Ovary (tissue), 3 donors: ENCODE measurements around the gene IFIT5.

ENCODE experiments used
- CTCF ChIP-seq, 3 donors: fragments of 450-650 bp in 2 of 3; fragments of 200-600 bp in 1 of 3; IDR thresholded peaks; one replicate each; pipeline versions ENCODE4 v1.5.1 to v1.8.0; 2016 to 2022; ENCODE audit warnings: antibody characterized with exemption in 3 of 3, mild to moderate bottlenecking in 1 of 3
- EP300 ChIP-seq: sonication (generic); formaldehyde crosslinking; IDR thresholded peaks from one replicate; pipeline ENCODE4 v1.6.1; 2017; ENCODE audit warnings: antibody characterized with exemption
- POLR2A ChIP-seq: fragments of 450-650 bp; IDR thresholded peaks from one replicate; pipeline ENCODE4 v1.6.1; 2017; ENCODE audit warnings: antibody characterized with exemption, mild to moderate bottlenecking, moderate library complexity
- donor health status: DM: no; HTN: no; CAD: no.

- TF ChIP-seq CTCF (IDR thresholded peaks at IDR 0.05) (no peak), EP300 (no peak), POLR2A (no peak)
These were observed 43.9 kb downstream of the IFIT5 start for GRCh38 chr10:89458291-89458690.
